Measurements from ENCODE around the gene EPHA3.

Gene EPHA3

DNA sequence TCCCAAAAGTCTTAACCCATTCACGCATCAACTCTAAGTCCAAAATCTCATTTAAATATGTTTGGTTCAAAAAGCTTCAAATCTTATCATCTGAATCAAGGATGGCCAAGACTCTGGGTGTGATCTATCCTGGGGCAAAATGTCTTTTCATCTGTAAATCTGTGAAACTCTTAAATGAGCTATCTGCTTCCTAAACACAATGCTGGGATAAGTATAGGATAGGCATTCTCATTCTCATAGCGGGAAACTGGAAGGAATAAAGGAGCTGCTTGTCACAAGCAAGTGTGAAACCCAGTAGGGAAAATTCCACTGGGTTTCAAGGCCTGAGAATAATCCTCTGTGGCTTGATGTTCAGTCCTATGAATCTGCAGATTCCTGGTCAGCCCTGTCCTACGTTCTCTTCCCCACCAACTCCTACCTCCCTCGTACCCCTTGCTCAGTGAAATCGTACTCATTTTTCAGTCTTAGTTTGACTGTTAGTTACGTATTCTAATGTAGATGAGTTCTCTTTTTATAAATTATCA is 156.7 kb downstream of the EPHA3 start:
- TF ChIP-seq GATA2 (IDR thresholded peaks at IDR 0.05; ENCODE audit: low read depth, low read length) (no peak), GATA3 (IDR thresholded peaks at IDR 0.05; ENCODE audit: low read depth, low read length) (no peak)

GRCh38 chr3:89266074-89266473 is 158.7 kb downstream of the EPHA3 start:
- no peak for TF ChIP-seq GATA2 (IDR thresholded peaks at IDR 0.05; ENCODE audit: low read depth, low read length)

GRCh38 chr3:89268059-89268458 is 160.6 kb downstream of the EPHA3 start:
- TF ChIP-seq GATA2 (IDR thresholded peaks at IDR 0.05; ENCODE audit: low read depth, low read length) (no peak), GATA3 (IDR thresholded peaks at IDR 0.05; ENCODE audit: low read depth, low read length) (no peak)

DNA sequence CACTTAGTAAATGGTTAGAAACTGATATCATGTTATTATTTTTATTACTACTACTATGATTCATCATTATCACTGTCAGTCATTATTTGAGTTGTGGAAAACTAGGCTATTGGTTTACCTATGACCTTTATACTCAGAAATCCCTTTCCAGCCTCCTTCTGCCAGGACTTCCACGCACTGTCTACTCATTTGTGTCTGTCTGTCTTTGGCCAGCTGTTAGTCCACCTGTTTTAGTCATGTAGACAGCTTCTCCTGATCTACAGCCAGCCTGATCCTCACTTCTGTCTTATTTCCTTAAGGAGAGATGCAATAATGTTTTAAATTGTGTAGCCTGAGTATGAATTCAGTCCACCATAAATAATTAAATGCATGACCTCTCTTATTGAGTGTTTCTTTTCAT is 162.8 kb downstream of the EPHA3 start:
- TF ChIP-seq GATA2 (IDR thresholded peaks at IDR 0.05; ENCODE audit: low read depth, low read length) (no peak), GATA3 (IDR thresholded peaks at IDR 0.05; ENCODE audit: low read depth, low read length) (no peak)

DNA sequence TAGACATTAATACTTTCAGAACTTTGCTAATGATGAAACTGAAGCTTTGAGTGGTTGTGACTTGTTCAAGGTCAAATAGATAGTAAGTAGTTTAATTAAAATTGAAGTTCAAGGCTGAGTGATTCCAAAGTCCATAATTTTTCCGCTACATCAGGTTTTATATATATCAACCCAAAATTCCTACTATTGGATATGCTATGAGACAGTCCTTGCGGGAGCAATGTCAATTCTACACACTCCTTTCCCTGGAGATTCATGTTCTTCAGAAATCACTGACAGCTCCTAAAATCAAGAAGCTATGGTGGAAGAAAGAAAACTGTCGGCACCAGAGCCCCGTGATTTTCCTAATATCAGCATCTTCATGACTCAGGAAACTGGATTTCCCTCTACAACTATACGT is 167.6 kb downstream of the EPHA3 start:
- TF ChIP-seq GATA2 (IDR thresholded peaks at IDR 0.05; ENCODE audit: low read depth, low read length) (no peak), GATA3 (IDR thresholded peaks at IDR 0.05; ENCODE audit: low read depth, low read length) (no peak)

DNA sequence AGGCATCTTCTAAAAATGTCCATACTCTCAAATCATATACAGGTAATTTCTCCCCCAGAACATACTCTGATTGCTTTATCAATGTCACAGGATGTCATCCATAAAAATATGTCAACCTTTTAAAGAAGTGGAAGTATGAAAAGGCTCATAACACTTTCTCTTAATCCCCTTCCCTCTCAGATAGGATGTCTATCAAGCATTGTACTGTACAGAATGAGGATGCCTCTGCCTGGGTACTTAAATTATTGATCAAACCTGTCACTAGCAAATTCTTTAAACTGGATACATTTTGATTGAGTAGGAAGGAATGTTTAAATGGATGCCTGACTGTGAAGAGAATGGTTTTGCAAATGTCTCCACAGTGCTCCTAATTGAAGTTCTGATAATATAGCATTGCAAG is 168.7 kb downstream of the EPHA3 start:
- TF ChIP-seq GATA3 (IDR thresholded peaks at IDR 0.05; ENCODE audit: low read depth, low read length), result no peak

DNA sequence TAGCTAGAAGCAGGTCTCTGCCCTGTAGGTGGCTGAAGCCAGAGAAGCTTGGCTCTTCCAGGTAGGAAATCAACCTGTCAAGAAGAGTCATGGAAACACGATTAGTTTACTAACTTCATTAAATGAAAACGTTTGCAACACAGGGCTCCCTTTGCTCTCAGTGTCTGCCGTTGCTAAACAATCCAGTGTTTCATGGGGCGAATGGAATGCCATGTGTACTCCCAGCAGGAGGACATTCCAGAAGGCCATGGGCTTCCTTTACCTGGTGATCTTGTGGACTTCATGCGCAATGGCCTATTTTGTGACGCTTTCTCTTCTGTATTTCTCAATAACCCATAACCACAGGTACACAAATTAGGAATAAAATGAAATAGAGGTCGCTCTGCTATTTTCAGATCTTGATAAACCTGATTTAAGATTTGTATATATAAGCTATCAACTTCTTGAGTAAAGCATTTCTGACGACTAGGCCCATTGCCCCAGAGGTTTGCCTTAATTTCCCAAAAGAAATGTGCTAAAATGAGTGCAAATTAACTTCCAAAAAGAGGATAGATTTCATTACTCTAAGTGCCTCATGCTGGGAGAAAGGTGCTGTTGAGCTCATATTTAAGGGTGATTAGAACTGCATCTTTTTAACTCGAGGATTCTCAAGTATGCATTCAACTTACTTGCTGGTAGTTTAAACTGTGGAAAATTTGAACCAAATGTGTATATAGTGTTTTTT is 171.0 kb downstream of the EPHA3 start:
- TF ChIP-seq GATA3 (IDR thresholded peaks at IDR 0.05; ENCODE audit: low read depth, low read length), result no peak
- no peak for TF ChIP-seq GATA2 (IDR thresholded peaks at IDR 0.05; ENCODE audit: low read depth, low read length)

- TF ChIP-seq GATA3 (IDR thresholded peaks at IDR 0.05; ENCODE audit: low read depth, low read length) (no peak), GATA2 (IDR thresholded peaks at IDR 0.05; ENCODE audit: low read depth, low read length) (no peak)
Measured at GRCh38 chr3:89280301-89280700, 172.9 kb downstream of the EPHA3 start.

- TF ChIP-seq GATA2 (IDR thresholded peaks at IDR 0.05; ENCODE audit: low read depth, low read length) (no peak), GATA3 (IDR thresholded peaks at IDR 0.05; ENCODE audit: low read depth, low read length) (no peak)
Measured at GRCh38 chr3:89280822-89281365, 173.5 kb downstream of the EPHA3 start.

GRCh38 chr3:89287902-89288508 is 180.6 kb downstream of the EPHA3 start:
- no peak for TF ChIP-seq GATA2 (IDR thresholded peaks at IDR 0.05; ENCODE audit: low read depth, low read length)
- TF ChIP-seq GATA3 (IDR thresholded peaks at IDR 0.05; ENCODE audit: low read depth, low read length), result no peak

- TF ChIP-seq GATA2 (IDR thresholded peaks at IDR 0.05; ENCODE audit: low read depth, low read length) (no peak), GATA3 (IDR thresholded peaks at IDR 0.05; ENCODE audit: low read depth, low read length) (no peak)
Measured at GRCh38 chr3:89289574-89290190, 182.3 kb downstream of the EPHA3 start.

- no peak for TF ChIP-seq GATA2 (IDR thresholded peaks at IDR 0.05; ENCODE audit: low read depth, low read length)
Measured at GRCh38 chr3:89297199-89297598, 189.8 kb downstream of the EPHA3 start.

DNA sequence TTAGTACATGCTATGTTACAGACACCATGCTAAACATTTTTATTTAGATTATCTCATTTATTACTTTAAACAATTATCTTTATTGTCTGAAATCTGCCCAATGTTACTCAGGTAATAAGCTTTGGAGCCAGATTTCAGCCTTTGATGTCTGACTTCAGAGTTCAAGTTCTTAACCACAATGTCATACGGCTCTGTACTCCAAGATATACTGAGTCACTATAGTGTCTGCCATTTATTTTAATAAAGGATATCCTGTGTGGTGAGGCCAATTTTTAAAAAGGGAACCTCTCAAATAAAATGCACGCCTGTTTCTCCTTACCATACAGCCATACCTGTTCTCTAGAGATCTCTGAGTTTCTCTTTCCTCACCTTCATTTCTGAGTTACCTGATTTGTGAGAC is 193.1 kb downstream of the EPHA3 start:
- TF ChIP-seq GATA2 (IDR thresholded peaks at IDR 0.05; ENCODE audit: low read depth, low read length) (no peak), GATA3 (IDR thresholded peaks at IDR 0.05; ENCODE audit: low read depth, low read length) (no peak)

GRCh38 chr3:89300981-89301380 is 193.6 kb downstream of the EPHA3 start:
- no peak for TF ChIP-seq GATA3 (IDR thresholded peaks at IDR 0.05; ENCODE audit: low read depth, low read length)
- TF ChIP-seq GATA2 (IDR thresholded peaks at IDR 0.05; ENCODE audit: low read depth, low read length), result no peak

- TF ChIP-seq GATA3 (IDR thresholded peaks at IDR 0.05; ENCODE audit: low read depth, low read length), result no peak
- TF ChIP-seq GATA2 (IDR thresholded peaks at IDR 0.05; ENCODE audit: low read depth, low read length), result no peak
Measured at GRCh38 chr3:89303701-89304100, 196.3 kb downstream of the EPHA3 start.

Data from SH-SY5Y (cell line).